Measurements from ENCODE around the gene SLC25A6.

- no peak for TF ChIP-seq POLR2AphosphoS5 (IDR thresholded peaks at IDR 0.05; ENCODE audit: insufficient read depth, low read depth, low read length)
- TF ChIP-seq MAX (IDR thresholded peaks at IDR 0.05; ENCODE audit: insufficient read depth, insufficient read length) = no peak
Observed at GRCh38 chrX:1384658-1385252, 7.2 kb downstream of the SLC25A6 start.

Measured in endothelial cell of umbilical vein (primary cell).